ENCODE measurements around the gene CCDC190. TPM values are rescaled to one million over a fixed set of nuclear protein-coding genes. Genes with fewer than 3 reads are reported as not detected.
"Not testable (repeated sequence)": the region's sequence is repeated elsewhere in the genome, so short reads cannot be mapped to it uniquely, and the experiment has no call there.

Gene CCDC190
- total RNA-seq, 1 experiment from 2014 or later: 5.5 TPM

DNA sequence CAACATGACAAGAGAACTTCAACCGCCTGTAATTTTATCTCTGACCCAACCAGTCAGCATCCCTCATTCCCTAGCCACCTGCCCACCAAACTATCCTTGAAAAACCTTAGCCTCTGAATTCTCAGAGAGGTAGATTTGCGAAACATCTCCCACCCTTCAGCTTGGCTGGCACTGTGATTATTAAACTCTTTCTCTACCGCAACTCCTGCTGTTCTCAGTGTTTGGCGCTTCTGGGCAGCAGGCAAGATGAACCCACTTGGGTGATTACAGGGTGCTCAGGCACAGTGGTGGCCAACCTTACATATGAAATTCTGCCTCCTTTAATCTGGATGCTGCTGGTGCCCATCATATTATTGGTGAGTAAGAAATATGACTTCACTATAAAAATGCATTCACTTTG is 22.1 kb downstream of the CCDC190 start:
- H3K36me3 ChIP-seq: no peaks in the 10 kb centered on the region
- DNase-seq (ENCODE audit: low read depth in 1 of 2, low spot score in 2 of 2): no peak

DNA sequence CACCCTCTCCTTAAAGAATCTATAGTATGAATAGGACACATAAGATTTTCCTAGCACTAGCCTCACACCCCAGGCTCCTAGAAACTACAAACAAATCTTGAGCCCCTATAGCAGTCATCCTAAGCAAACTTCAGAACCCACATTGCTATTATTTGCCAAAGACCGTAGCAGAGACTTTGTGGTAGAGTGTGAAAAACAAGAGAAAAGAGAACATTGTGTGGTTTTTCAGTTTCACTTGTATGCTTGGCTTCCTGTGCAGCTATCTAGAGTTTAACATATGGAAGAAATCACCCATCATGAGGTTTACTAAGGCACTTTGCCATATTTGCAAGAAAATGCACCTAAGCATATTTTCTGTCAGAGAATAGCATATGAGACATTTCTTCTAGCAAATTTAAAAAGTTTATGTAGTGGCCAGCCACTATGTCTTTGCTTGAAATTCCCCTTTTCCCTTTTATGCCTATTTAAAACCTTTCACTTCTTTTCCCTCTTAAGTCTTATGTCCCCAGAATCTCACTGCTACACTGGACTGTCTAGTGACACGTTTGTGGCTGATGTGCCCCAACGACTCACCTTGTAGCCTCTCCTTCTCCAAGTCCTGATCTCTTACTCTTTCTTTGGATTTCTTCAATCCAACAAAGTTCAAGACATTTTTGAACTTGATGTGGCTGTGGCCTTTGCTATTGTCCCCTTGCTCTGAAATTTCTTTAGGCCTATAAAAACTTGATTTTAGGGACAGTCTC is 25.6 kb downstream of the CCDC190 start:
- Histone ChIP-seq H3K27ac (no peak overlapping the region), H3K4me1 (replicated peaks) (no peaks in the 10 kb centered on the region), H3K4me3 (no peak overlapping the region), H3K9me3 (replicated peaks) (no peaks in the 10 kb centered on the region), H3K27me3 (replicated peaks) (no peaks in the 10 kb centered on the region), H3K36me3 (no peaks in the 10 kb centered on the region)
- no peak for DNase-seq (ENCODE audit: low read depth in 1 of 2, low spot score in 2 of 2)

More for the DNA sequence above, 22.1 kb downstream of the CCDC190 start:
- Histone ChIP-seq H3K9me3 (replicated peaks) (no peaks in the 10 kb centered on the region), H3K4me1 (replicated peaks) (no peaks in the 10 kb centered on the region), H3K4me3 (no peak overlapping the region), H3K27me3 (replicated peaks) (no peaks in the 10 kb centered on the region), H3K27ac (no peak overlapping the region)

DNA sequence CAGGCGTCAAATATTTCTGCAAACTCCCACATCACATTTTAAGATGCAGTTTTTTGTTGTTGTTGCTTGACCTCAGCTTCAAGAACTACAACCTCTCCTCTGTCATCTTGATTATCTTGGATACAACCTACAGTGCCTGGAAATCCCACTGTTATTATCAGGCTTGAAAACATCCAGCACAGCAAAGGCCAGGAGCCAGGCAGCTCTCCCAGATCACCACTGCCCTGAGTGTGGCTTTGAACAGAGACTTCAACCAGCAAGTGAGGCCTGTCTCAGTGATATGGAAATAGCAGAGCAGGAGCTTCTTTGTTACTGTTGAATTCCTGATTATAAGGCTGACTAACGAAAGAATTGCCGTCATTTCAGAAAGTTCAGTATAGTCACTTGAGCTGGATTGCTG is 28.5 kb downstream of the CCDC190 start:
- Histone ChIP-seq H3K36me3 (no peaks in the 10 kb centered on the region), H3K4me3 (no peak overlapping the region), H3K27me3 (replicated peaks) (no peaks in the 10 kb centered on the region), H3K4me1 (replicated peaks) (no peaks in the 10 kb centered on the region), H3K27ac (no peak overlapping the region), H3K9me3 (replicated peaks) (no peaks in the 10 kb centered on the region)
- DNase-seq (ENCODE audit: low read depth in 1 of 2, low spot score in 2 of 2): no peak

DNA sequence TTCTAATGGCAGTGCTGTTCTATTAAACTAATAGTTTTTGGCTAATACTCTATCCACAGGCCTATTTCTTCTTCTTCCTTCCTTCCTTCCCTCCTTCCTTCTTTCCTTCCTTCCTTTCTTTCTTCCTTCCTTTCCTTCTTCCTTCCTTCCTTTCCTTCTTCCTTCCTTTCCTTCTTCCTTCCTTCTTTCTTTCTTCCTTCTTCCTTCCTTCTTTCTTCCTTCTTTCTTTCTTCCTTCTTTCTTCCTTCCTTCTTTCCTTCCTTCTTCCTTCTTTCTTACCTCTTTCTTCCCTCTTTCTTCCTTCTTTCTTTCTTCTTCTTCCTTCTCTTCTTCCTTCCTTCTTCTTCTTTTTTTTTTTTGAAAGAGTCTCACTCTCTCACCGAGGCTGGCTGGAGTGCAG is 31.7 kb downstream of the CCDC190 start:
- H3K9me3 ChIP-seq (replicated peaks): no peaks in the 10 kb centered on the region
- H3K4me3 ChIP-seq: no peak overlapping the region
- H3K27ac ChIP-seq: no peak overlapping the region
- no peaks in the 10 kb centered on the region for H3K4me1 ChIP-seq (replicated peaks)
- no peak for DNase-seq (ENCODE audit: low read depth in 1 of 2, low spot score in 2 of 2)
- H3K27me3 ChIP-seq (replicated peaks): no peaks in the 10 kb centered on the region
- H3K36me3 ChIP-seq: no peaks in the 10 kb centered on the region

DNA sequence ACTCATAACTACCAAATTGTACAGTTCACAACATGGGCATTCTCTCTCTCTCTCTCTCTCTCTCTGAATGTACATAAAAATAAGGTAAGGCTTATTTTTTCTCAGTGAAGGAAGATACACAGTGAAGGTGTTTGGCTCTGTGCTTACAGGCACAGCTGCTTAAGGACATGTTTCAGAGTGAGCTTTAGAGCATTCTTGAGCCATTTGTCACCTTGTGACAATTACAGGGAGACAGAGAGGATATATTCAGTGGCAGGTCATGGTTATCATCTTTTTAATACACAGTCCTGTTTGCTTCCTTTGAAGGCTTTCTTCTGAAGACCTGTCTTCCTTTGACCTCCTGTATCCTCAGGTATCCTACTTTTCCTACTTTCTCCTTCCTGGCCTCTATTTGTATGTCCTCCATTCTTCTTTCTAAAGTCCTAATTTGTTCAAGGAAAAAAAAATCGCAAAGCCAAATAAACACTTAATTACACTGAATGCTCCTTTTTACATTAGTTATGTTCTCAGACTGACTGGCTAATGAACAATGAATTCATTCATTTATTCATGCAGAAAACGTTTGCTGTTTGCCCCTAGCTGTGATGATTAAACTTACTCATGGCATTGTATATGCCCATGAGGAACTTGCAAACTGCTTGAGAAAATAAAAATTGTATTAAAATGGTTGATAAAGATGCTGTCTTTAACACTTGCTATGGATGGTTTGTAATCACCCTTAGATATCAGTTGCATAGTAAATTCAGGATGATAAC is 37.0 kb downstream of the CCDC190 start:
- Histone ChIP-seq H3K27me3 (replicated peaks) (no peaks in the 10 kb centered on the region), H3K4me1 (replicated peaks) (peaks cover 14% of the 10 kb centered on the region), H3K4me3 (no peak overlapping the region), H3K36me3 (no peaks in the 10 kb centered on the region), H3K9me3 (replicated peaks) (no peaks in the 10 kb centered on the region), H3K27ac (no peak overlapping the region)
- DNase-seq (ENCODE audit: low read depth in 1 of 2, low spot score in 2 of 2): peak in 1 of 2 experiments; percentile 5

DNA sequence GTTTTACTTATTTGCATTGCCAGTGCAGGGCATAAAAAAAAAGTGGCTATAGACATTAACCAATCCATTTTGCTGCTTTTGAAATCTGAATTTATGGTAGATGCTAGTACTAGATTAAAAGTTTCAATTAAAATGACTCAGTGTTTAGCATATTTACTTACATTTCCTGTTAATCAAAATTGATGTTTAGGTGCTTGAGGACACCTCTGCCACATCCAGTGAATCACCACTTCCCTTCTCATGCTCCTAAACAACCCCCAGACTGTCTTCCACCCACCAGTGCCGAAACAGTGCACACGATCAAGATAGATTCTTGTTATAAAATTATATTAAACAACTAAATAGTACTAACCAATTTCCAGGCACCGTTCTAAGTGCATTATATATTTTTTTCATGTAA is 37.7 kb downstream of the CCDC190 start:
- no peak for DNase-seq (ENCODE audit: low read depth in 1 of 2, low spot score in 2 of 2)
- no peak overlapping the region for H3K4me3 ChIP-seq
- no peaks in the 10 kb centered on the region for H3K27me3 ChIP-seq (replicated peaks)
- H3K4me1 ChIP-seq (replicated peaks): peaks cover 14% of the 10 kb centered on the region
- H3K27ac ChIP-seq: no peak overlapping the region
- H3K36me3 ChIP-seq: no peaks in the 10 kb centered on the region
- H3K9me3 ChIP-seq (replicated peaks): no peaks in the 10 kb centered on the region

DNA sequence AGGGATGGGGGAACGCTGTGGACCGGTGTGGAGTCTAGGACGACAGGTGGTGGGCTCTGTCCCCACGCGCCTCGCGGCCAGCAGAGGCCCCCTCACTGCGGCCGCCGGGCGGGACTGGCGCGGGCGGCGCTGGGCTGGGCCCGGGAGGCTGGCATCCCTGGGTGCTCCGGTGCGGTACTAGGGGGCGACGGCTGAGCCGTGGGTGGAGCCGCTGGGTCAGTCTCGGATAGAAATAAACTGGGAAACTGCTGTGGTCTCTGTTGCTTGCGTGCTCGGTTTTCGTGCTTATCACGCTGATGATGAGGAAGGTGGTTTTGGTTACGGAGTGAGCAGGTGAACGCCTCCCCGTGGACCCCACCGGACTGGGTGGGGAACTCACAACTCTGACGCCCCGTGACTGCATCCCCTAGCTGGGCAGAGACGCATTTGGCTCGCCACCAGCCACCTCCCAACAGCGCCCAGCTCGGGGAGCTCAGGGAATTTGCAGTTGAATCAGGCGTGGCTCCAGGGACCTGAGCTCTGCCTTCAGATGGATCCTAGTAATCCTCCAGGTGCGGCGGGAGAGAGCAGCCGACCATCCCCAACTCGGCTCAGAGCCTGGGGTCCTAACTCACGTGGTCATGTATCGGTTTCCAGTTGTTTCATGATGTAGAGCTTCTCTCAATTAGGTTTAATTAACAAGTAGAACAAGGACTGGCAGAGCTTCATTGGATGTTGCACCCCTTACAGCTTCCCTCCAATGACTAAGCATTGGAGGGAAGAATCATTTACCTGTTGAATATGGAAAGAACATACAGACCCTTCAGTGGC is 38.4 kb downstream of the CCDC190 start:
- H3K27me3 ChIP-seq (replicated peaks): no peaks in the 10 kb centered on the region
- no peaks in the 10 kb centered on the region for H3K36me3 ChIP-seq
- no peak overlapping the region for H3K27ac ChIP-seq
- peaks cover 14% of the 10 kb centered on the region for H3K4me1 ChIP-seq (replicated peaks)
- no peak for DNase-seq (ENCODE audit: low read depth in 1 of 2, low spot score in 2 of 2)
- no peaks in the 10 kb centered on the region for H3K9me3 ChIP-seq (replicated peaks)
- peak overlapping the region; percentile 23 for H3K4me3 ChIP-seq

DNA sequence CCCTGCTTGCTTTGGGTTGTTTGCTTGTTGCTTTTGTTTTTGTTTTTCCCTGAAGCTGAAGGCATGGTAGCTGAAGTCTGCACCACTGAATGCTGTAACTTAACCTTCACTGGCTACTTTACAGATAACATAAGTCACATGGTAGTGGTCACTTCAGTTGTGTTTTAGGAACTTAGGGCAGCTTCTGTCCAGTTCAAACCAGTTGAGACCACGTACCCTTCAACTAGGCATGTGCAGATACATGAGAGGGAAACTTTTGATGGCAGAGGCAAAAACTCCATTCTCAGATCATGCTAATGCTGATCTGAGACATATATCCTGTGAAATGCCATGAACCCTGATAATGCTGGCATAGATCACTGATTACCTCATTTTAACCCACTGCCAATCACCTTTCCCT is 42.3 kb downstream of the CCDC190 start:
- not testable (repeated sequence) for H3K4me3 ChIP-seq; H3K27me3 ChIP-seq (replicated peaks); H3K27ac ChIP-seq; H3K9me3 ChIP-seq (replicated peaks); H3K36me3 ChIP-seq; DNase-seq (ENCODE audit: low read depth in 1 of 2, low spot score in 2 of 2)
- H3K4me1 ChIP-seq (replicated peaks): peaks cover 14% of the 10 kb centered on the region

DNA sequence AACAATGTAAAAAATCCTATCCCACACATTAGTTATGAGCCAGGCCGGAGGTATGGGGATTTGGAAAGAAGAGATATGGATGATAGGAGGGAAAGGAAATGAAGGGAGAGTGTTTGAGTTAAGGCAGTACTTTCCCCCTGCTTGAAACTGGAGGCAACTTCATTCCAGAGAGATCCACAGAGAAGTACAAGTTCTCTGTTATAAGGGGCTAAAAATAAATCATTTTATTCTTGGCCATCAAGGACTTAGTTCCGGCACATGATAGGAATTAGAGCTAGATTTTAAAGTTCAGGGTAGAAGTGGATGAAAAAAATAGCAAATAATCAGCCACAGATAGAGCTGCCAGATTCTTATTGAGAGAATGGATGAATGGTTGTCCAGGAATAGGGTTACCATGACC is 42.8 kb downstream of the CCDC190 start:
- not testable (repeated sequence) for H3K27me3 ChIP-seq (replicated peaks); H3K9me3 ChIP-seq (replicated peaks)

DNA sequence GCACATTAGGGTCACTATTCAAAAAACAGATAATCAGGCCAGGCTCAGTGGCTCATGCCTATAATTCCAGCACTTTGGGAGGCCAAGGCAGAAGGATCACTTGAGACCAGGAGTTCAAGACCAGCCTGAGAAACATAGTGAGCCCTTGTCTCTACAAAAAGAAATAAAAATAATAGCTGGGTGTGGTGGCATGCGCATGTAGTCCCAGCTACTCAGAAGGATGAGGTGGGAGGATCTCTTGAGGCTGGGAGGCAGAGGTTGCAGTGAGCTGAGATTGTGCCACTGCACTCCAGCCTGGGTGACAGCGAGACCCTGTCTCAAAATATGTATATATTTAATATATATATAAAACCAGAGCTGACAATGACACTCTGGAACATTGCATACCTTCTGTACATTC is 48.6 kb downstream of the CCDC190 start:
- not testable (repeated sequence) for DNase-seq (ENCODE audit: low read depth in 1 of 2, low spot score in 2 of 2); H3K36me3 ChIP-seq; H3K27me3 ChIP-seq (replicated peaks); H3K27ac ChIP-seq; H3K4me1 ChIP-seq (replicated peaks); H3K4me3 ChIP-seq; H3K9me3 ChIP-seq (replicated peaks)

More for the DNA sequence above, 42.8 kb downstream of the CCDC190 start:
- not testable (repeated sequence) for H3K36me3 ChIP-seq; DNase-seq (ENCODE audit: low read depth in 1 of 2, low spot score in 2 of 2); H3K4me3 ChIP-seq; H3K27ac ChIP-seq
- peaks cover 14% of the 10 kb centered on the region for H3K4me1 ChIP-seq (replicated peaks)

DNA sequence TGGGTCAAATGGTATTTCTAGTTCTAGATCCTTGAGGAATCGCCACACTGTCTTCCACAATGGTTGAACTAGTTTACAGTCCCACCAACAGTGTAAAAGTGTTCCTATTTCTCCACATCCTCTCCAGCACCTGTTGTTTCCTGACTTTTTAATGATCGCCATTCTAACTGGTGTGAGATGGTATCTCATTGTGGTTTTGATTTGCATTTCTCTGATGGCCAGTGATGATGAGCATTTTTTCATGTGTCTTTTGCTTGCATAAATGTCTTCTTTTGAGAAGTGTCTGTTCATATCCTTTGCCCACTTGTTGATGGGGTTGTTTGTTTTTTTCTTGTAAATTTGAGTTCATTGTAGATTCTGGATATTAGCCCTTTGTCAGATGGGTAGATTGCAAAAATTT is 53.5 kb downstream of the CCDC190 start:
- H3K27me3 ChIP-seq (replicated peaks); H3K9me3 ChIP-seq (replicated peaks); H3K4me1 ChIP-seq (replicated peaks); H3K27ac ChIP-seq; DNase-seq (ENCODE audit: low read depth in 1 of 2, low spot score in 2 of 2); H3K36me3 ChIP-seq; H3K4me3 ChIP-seq: not testable (repeated sequence)

All from SJSA1 (cell line).